T-helper 1 cell treated with Interleukin-12 subunit alpha and Interleukin-12 subunit beta and Interleukin-4 antibody, amounts not matched to agents 30 ng/mL and 1 ng/mL, for 36 hours (primary cell): ENCODE measurements around the gene ZNF782. TPM values are rescaled to one million over a fixed set of nuclear protein-coding genes. Genes with fewer than 3 reads are reported as not detected.
"Not testable (repeated sequence)": the region's sequence is repeated elsewhere in the genome, so short reads cannot be mapped to it uniquely, and the experiment has no call there.

ENCODE experiments used
- intact Hi-C: fragments of 100-400 bp; cut with micrococcal nuclease; formaldehyde crosslinking; loops from one replicate; pipeline ENCODE4 v1.15.1; 2024
- total RNA-seq: library from RNA; stranded (reverse); gene quantifications from 2 replicates; pipeline ENCODE4 v1.2.3, GENCODE V29; 2022

Gene ZNF782
- total RNA-seq, 1 donor from 2014 or later, result 4.5 TPM

DNA sequence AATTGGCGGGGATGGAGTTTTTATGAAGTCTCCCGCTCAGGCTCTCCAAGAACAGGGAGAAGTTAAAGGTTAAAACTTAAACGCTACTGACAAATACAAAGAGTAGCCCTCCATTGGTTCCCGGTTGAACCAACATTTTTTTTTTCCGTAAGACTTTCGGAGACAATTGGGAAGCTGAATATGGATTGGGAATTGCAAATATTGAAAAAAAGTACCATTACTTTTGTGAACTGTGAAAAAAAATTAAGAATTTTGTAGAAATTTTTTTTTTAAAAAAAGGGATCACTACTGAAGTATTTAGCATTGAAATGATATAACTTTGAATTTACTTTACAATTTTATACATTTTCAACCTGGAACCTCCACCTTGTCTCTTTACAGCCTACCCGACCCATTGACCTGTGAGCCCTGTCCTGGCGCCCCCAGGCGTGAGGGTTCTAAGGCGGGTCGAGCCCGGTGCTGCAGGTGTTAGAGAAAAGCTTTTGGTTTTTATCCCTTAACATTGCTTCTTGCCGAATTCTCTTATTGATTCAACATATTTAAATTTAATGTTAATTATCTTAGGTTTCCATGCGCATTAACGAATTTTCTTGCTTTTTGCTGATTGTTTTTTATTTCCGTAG is 448 bp upstream of the ZNF782 start:
- intact Hi-C loops, result loop anchor here (1.0 to 5.0 kb wide), 12 partner anchors 21 to 779 kb away; partner anchors contain the start of genes CTSV, HABP4, NCBP1 and TDRD7

DNA sequence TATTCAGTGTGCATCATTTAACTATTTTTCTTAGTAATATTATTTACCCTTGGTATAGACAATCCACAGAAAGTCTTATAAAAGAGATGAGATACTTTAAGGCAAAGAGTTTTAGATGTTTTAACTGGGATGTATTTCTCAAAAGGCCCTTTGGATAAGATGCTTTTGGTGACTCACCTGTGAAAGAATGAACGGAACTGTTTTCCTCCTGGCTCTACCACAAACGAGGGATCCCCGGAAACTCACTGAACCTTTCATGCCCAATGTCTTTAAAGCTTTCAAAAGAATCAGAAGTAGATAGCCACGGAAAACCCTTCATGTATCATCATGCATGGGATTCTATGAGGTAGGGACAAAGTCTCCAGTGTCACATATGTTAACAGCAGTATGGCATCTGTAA is 1.6 kb downstream of the ZNF782 start:
- intact Hi-C loops, result loop anchor here (5.0 kb wide), 3 partner anchors 160 to 525 kb away; no protein-coding TSS in a partner anchor

DNA sequence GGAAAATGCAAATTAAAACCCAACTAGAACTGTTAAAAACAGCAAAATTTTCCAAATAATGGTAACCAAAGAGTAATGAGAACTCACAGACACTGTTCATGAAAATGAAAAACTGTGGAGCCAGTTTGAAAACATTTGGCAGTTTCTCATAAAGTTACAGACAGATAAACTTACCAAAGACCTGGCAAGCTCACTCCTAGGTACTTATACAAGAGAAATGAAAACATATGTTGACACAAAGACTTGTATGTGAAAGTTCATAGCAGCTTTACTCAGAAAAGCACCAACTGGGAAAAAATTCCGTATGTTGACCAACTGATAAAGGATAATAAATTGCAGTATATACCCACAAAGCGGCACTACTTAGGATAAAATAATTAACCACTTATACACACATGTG is 10.3 kb downstream of the ZNF782 start:
- intact Hi-C loops, result no loop called here

DNA sequence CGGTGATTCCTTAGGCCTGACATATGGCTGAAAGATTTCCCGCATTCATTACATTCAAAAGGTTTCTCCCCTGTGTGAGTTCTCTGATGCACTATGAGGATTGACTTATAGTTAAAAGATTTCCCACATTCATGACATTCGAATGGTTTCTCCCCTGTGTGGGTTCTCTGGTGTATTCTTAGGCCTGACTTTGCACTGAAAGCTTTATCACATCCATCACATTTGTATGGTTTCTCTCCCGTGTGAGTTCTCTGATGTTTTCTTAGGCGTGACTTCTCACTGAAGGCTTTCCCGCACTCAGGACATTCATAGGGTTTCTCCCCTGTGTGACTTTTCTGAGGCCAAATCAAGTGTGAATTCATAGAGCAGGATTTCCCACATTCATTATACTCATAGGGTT is 35.8 kb downstream of the ZNF782 start:
- intact Hi-C loops, result loop anchor here (10.0 kb wide), 1 partner anchor 54 kb away; no protein-coding TSS in a partner anchor

DNA sequence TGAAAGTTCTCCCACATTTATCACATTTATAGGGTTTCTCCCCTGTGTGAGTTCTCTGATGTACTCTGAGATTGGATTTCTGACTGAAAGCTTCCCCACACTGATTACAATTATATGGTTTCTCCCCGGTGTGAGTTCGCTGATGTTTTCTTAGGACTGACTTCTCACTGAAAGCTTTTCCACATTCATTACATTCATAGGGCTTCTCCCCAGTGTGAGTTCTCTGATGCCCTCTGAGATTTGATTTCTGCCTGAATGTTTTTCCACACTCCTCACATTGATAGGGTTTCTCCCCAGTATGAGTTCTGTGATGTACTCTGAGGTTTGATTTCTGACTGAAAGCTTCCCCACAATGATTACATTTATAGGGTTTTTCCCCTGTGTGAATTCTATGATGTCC is 36.3 kb downstream of the ZNF782 start:
- intact Hi-C loops, result loop anchor here (10.0 kb wide), 1 partner anchor 53 kb away; no protein-coding TSS in a partner anchor

DNA sequence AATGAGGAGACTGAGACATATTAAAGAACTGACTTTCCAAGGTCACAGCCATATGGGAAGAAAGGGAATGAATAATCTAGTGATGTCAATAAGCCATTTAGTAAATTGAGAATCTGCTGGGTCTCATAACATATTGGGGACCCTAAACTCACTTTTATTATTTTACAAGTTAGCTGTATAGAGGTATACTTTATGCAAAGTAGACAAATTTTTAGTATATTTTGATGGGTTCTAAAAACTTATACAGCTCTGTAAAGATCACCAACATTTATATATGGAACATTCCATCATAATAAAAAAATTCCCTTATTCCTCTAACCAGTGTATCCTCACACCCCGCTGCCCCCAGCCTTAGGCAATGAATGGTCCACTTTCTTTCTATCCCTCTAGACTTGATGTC is 40.7 kb downstream of the ZNF782 start:
- intact Hi-C loops, result loop anchor here (10.0 kb wide), 1 partner anchor 49 kb away; no protein-coding TSS in a partner anchor

DNA sequence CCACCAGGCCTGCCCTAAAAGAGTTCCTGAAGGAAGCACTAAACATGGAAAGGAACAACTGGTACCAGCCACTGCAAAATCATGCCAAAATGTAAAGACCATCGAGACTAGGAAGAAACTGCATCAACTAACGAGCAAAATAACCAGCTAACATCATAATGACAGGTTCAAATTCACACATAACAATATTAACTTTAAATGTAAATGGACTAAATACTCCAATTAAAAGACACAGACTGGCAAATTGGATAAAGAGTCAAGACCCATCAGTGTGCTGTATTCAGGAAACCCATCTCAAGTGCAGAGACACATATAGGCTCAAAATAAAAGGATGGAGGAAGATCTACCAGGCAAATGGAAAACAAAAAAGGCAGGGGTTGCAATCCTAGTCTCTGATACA is 55.4 kb downstream of the ZNF782 start:
- intact Hi-C loops, result not testable (repeated sequence)

DNA sequence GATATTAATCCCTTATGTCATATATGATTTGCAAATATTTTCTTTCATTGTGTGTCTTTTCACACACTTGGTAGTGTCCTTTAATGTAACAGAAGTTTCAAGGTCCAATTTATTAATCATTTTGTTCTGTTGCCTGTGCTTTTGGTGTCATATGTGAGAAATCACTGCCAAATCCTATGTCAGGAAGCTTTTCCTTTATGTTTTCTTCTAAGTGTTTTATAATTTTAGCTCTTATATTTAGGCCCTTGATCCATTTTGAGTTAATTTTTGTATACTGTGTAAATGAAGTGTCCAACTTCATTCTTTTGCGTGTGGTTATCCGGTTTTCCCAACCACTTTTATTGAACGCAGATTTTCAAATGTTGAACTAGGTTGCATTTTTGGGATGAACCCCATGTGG is 70.3 kb downstream of the ZNF782 start:
- intact Hi-C loops, result no loop called here

DNA sequence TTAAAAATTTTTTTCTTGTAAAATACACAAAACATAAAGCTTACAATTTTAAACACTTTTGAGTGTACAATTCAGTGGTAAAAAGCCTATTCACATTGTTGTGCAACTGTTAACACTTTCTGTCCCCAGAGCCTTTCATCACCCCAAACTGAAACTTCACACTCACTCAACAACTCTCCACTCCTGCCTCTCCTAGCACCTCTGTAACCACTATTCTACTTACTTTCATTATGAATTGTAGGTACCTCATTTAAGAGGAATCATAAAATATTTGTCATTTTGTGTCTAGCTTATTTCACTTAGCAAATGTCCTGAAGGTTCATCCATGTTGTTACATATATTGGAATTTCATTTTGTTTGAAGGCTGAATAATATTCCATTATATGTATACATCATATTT is 72.1 kb downstream of the ZNF782 start:
- intact Hi-C loops, result no loop called here

DNA sequence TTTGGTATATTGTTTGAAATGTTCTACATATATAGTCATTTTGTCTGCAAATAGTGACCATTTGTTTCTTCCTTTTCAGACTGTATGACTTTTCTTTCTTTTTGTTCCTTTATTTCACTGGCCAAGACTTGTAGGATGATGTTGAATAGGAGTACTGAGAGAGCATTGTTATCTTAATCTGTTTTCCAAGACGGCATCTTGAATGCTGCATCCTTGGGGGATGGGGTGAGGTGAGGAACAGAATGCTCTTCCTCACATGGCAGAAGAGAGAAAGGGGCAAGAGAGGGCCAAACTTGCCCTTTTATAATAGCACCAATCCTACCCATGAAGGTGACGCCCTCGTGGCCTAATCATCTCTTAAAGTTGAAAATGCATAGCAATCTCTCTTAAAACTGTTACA is 72.8 kb downstream of the ZNF782 start:
- intact Hi-C loops, result no loop called here

DNA sequence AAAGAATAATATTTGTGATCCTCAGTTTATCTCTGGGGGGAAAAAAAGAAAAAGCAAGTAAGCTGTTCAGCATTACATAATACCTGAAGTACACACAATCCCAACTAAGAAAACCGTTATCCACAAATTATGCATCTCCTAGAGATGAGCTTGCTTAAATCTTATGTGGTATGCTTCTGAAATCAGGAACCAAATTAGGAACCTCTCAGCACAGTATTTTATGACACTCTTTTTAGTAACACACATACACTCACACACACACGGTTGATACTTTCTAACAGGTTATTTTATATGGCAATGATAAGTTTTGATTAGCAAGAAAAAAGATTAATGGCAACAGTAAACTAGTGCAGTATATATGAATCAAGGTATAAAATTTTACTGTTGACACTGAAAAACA is 75.2 kb downstream of the ZNF782 start:
- intact Hi-C loops, result loop anchor here (2.0 to 5.0 kb wide), 6 partner anchors 92 to 1478 kb away; partner anchors contain the start of genes TBC1D2 and TDRD7

DNA sequence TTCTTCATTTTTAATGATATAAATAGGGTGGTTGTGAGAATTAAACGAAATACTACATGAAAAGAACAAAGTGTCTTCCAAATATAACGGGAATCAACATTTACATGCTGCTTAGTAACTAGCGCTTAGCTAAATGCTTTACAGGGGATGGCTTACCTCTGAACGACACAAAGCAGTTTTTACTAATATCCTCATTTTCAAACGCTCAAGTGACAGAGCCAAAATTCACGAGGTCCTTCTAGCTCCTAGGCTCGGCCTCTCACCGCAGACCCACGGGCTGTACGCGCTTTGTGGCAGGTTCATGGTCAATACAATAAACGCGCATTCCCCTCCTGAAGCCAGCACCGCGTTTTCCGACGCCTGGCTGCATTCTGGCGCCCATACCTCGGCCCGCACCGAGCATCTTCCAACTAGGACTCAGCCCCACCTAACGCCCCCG is 76.9 kb downstream of the ZNF782 start:
- intact Hi-C loops, result loop anchor here (5.0 kb wide), 3 partner anchors 635 to 1480 kb away; partner anchors contain the start of genes TBC1D2 and TDRD7

DNA sequence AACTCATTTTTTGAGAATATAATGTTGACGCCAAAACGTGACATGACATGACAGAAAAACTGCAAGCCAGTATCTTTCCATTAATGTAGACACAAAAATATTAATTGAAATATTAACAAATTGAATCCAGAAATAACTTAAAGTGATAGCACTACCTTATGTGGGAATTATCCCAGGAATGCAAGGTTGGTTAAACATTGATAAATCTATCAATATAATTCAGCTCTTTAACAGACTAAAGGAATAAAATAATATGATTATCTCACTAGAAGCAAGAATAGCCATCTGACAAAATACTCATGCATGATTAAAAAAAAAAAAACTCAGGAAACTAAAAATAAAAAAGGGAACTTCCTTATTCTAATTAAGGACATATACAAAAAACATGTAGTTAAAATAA is 83.2 kb downstream of the ZNF782 start:
- intact Hi-C loops, result no loop called here

DNA sequence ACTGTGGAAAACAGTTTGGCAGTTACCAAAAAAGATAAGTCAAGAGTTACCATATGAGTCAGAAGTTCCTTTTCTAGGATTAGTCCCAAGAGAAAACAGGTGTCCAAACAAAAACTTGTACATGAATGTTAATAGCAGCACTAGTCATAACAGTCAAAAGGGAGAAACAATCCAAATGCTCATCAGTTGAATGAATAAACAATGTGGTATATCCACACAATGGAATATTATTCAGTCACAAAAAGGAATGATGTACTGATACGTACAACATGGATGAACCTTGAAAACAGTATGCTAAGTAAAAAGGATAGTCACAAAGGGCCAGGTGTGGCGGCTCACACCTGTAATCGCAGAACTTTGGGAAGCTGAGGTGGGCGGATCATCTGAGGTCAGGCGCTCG is 84.3 kb downstream of the ZNF782 start:
- intact Hi-C loops, result loop anchor here (10.0 kb wide), 1 partner anchor 45 kb away; no protein-coding TSS in a partner anchor

Other genes starting within 250 kb of the ZNF782 start
- 1.1 and 2.2 TPM in 2 replicates for gene CDC14B, start 234.7 kb downstream of the ZNF782 start, total RNA-seq
- gene PRXL2C, start 199.2 kb downstream of the ZNF782 start, total RNA-seq, result 5.4 and 6.7 TPM in 2 replicates
- gene ZNF510, start 76.4 kb downstream of the ZNF782 start, total RNA-seq, result 12.0 and 14.3 TPM in 2 replicates
- not detected in 2 replicates for gene NUTM2G, start 74.3 kb upstream of the ZNF782 start, total RNA-seq
- gene CTSV, start 184.6 kb upstream of the ZNF782 start, total RNA-seq, result 0.17 and 0.63 TPM in 2 replicates